HG03469 (cell line): ENCODE data around the gene TAS2R46.
"Not testable (repeated sequence)": the region's sequence is repeated elsewhere in the genome, so short reads cannot be mapped to it uniquely, and the experiment has no call there.

ENCODE experiments used
- ATAC-seq: cut with Tn5 transposase; IDR thresholded peaks from one replicate; pipeline ENCODE4 v1.9.1; 2021; ENCODE audit warnings: mild to moderate bottlenecking, moderate library complexity, moderate number of reproducible peaks; ENCODE audit not compliant: unreplicated experiment

TAS2R46 gene

DNA sequence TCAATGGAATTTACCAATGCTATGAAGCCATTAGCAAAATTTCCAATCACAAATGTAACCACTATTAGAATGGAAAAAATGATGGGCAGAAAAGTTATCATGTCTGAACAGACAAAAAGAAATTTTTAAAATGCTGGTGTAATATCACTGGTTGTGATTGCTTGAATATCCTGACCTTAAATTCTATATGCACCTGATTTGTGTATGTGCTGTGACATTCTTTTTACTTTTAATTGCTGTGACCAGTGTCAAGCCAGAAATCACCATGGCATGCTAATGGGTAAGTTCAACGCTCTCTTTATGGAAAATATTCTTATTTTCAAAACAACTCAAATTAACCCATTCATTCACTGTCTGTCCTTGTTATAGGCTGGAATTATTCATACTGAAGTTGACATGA, at the start of gene TAS2R46:
TSS of gene TAS2R46 (minus strand) at position 101 of the 400 bp plus-strand sequence. CDS start at position 101, 0 bp downstream.
- ATAC-seq: not testable (repeated sequence)

DNA sequence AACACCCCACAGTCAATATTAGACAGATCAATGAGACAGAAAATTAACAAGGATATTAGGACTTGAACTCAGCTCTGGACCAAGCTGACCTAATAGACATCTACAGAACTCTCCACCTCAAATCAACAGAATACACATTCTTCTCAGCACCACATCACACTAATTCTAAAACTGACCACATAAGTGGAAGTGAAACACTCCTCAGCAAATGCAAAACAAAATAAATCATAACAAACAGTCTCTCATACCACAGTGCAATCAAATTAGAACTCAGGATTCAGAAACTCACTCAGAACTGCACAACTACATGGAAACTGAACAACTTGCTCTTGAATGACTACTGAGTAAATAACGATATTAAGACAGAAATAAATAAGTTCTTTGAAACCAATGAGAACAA, 49.1 kb upstream of the TAS2R46 start:
- ATAC-seq: not testable (repeated sequence)

- no peak for ATAC-seq
These were observed 46.8 kb upstream of the TAS2R46 start for GRCh38 chr12:11108862-11109261.

GRCh38 chr12:11107719-11108118, 45.6 kb upstream of the TAS2R46 start:
- ATAC-seq: no peak

DNA sequence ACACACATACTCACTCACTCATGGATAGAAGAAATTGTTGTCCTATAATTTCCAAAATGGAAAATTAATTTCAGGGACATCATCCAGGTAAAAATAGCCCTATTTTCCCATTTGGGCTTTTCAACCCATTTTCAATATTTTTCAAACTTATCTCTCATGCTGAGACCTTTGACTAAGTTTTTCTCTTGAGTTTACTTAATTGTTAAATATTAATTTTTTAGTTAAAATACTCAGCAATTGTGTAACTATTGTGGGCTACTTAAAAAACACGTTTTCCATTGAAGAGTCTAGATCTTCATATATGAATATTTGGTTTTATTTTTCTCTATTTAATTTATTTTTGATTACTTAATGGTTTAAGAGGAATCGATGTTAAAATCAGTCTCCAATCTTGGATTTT, 44.2 kb upstream of the TAS2R46 start:
- ATAC-seq: no peak

DNA sequence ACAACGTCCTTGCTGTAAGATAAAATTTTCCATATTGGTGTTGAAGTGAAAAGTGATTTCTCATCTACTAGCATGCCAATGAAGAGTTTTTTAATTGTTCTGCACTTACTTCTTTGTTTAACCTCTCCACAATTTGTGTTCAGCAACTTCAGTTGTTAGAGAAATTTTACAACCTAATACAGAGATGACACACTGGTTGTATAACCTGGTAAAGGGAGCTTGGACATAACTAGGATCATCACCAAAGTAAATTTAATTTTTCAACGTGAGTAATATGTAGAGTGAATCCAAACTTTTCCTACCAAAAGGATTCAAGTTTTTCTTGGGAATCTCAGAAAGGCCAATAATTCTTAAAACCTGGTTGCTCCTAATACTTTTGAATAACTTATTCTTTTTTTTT, 43.5 kb upstream of the TAS2R46 start:
- no peak for ATAC-seq

- ATAC-seq: peak; percentile 81
These were observed 32.8 kb upstream of the TAS2R46 start for GRCh38 chr12:11094910-11095309.

DNA sequence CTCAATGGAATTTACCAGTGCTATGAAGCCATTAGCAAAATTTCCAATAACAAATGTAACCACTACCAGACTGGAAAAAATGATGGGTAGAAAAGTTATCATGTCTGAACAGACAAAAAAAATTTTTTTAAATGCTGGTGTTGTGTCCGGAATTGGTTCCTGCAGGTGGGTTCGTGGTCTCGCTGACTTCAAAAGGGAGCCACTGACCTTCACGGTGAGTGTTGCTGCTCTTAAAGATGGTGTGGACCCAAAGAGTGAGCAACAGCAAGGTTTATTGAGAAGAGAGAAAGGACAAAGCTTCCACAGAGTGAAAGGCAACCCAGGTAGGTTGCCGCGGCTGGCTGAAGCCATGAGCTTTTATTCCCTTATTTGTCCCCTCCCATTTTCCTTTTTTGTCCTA, 30.0 kb upstream of the TAS2R46 start, which contains the start of gene TAS2R43:
TSS of gene TAS2R43 (minus strand) at position 186 of the 400 bp plus-strand sequence. CDS start at position 102, 84 bp downstream.
- ATAC-seq: no peak

- no peak for ATAC-seq
These were observed 27.2 kb upstream of the TAS2R46 start for GRCh38 chr12:11089246-11089645.

- ATAC-seq: peak; percentile 65
These were observed 23.3 kb upstream of the TAS2R46 start for GRCh38 chr12:11085419-11085818.

- ATAC-seq: no peak
These were observed 19.9 kb upstream of the TAS2R46 start for GRCh38 chr12:11081987-11082386.

DNA sequence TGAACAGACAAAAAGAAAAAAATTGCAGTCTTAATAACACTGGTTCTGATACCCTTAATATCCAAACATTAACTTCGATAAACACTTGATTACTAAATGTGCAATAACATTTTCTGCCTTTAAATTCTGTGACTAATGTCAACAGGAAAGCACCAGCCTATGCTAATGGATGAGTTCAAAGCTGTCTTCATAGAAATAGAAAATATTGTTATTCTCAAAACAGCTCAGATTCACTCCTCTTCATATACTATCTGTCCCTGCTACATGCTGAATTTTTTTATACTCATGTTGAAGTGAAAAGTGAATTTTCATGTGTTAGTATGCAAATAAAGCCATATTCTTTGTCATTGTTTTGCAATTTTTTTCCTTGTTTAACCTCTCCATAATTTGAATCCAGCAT, 16.2 kb upstream of the TAS2R46 start:
- no peak for ATAC-seq

DNA sequence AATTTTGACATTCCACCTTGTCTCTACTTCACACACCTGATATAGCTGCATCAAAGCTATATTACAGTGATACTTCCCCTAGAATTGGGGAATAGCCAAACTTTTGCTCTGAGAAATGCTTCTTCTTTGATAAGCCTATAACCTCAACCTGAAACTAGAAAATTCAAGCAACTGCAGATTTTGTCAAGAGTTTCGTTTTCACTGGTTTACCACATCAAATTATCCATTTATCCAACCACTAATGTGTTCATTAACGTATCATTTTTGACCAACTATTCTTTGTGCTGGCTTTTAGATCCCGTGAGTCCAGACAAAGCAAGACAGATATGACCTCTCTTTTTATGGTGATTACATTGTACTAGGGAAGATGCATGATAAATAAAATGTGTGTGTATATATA, 13.5 kb upstream of the TAS2R46 start:
- ATAC-seq: peak; percentile 57

DNA sequence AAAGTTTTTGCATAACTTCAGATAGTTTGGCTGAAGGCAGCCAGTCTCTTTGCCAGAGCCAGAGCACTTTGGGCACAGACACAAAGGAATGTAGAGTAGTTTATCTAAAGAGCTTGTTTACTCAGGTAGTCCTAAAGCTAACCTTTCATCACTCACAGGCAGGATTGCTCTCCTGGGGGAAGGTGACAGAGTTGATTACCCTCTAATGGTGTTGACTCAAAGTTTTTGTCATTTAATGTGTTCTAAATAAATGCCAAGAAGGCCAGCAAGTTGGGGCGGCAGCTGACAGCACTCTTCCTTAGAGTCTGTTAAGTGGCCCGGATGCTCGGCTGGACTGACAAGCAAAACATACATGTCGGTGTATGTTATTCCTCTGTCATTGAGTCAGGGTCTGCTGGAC, 9.3 kb upstream of the TAS2R46 start:
- ATAC-seq: no peak

GRCh38 chr12:11070999-11071398, 8.9 kb upstream of the TAS2R46 start:
- no peak for ATAC-seq

DNA sequence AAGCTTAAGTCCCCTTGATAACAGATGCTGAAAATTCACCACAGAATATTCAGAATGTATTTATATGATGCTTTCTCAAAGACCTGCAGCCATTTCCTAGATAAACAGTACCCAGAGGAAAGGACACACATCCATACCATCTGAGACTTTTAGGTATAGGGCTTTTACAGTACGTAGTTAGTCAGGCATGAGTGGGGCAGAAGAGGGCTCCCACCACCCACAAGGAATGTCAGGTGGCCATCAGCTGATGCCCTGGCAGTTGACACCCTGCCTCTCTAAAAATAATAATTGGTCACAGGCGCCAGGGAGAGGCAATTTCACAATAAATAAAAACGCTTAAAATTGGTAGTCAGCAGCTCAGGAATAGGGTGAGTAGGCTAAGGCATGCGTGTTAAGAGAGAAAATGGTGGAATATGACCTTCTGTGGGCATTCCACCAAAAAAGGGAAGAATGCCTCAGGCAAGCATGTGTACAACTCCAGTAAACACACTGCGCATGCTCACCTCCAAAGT, 7.8 kb upstream of the TAS2R46 start:
- no peak for ATAC-seq

- ATAC-seq: no peak
These were observed 5.4 kb upstream of the TAS2R46 start for GRCh38 chr12:11067514-11067913.

DNA sequence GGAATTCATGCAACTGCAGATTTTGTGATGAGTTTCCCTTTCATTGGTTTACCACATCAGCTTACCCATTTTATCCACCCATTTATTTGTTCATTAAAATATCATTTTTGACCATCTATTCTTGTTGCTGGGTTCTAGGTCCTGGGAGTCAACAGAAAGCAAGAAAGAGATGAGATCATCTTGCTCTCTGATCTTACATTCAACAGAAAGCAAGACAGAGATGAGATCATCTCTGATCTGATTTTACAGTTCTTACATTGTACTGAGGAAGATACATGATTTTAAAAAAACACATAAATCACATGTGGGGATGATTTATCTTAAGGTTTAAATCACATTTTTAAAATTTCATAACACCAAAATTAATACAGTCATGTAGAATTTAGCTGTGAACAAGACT, 2.3 kb downstream of the TAS2R46 start:
- ATAC-seq: no peak

DNA sequence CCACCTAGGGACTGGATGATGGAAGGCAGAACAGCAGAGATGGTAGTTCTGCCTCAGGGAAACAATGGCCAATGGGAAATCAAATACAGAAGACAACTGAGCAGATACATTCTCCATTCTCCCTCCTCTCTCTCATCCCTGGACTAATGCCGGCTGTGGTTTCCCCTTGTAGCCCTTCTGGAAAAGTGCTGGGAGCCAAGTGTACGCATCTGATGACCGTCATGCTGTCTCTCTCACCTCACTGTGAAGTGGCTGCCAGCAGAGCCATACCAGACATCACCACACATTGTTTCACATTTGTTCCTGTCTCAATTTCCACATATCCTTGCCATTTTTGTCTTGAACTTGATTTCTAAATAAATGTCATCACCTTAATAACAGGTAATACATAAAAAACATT, 3.1 kb downstream of the TAS2R46 start:
- no peak for ATAC-seq

GRCh38 chr12:11055306-11055705, 6.8 kb downstream of the TAS2R46 start:
- ATAC-seq: no peak

- ATAC-seq: not testable (repeated sequence)
These were observed 12.1 kb downstream of the TAS2R46 start for GRCh38 chr12:11049806-11050531.

- not testable (repeated sequence) for ATAC-seq
These were observed 20.7 kb downstream of the TAS2R46 start for GRCh38 chr12:11041366-11041765.

GRCh38 chr12:11040162-11040561, 21.9 kb downstream of the TAS2R46 start:
- no peak for ATAC-seq
